Bone marrow (tissue), 2 donors: ENCODE data around the gene DNAH5.
"Not testable (repeated sequence)": the region's sequence is repeated elsewhere in the genome, so short reads cannot be mapped to it uniquely, and the experiment has no call there.

Source experiments
- DNase-seq, 2 donors: peaks; one replicate each; lab custom pipeline; 2025; lab: John Stamatoyannopoulos, UW

DNAH5 gene

GRCh38 chr5:13830536-13830935 is 114.0 kb downstream of the DNAH5 start:
- no peak for DNase-seq

DNA sequence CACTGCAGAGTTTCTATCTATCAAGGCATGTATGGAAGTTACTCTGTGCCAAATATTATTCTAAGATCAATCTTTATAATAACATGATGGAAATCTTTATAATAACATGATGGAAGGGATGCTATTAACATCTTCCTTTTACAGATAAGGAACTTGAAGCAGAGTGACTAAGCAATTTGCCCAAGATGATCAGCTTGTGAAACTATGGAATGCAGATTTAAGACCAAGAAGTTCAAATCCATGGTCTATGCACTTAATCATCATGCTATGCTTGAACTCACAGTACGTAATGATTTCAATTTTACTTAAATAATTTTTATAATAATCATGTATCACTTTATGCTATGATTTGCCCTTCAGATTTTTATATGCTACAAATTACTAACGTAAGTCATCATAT is 123.1 kb downstream of the DNAH5 start:
- DNase-seq: no peak

DNA sequence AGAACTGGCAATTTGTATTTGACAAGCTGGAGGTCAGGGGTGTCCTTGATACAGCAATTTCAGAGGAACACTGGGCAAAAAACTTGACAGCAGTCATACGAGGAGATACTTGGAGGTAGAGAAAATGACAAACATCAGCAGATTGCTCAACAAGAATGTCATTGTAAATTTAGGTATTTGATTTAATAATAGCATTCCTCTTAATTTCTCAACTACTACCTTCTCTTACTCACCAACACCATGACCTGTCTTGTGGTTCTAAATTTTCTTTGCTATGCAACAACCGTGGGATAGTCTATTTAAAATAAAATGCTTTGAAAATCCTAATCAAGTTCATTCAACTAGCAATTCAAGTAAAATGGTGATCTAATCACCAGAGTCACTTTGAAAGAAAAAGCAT is 128.4 kb downstream of the DNAH5 start:
- DNase-seq: no peak

- DNase-seq: no peak
These were observed 130.2 kb downstream of the DNAH5 start for GRCh38 chr5:13814301-13814700.

DNA sequence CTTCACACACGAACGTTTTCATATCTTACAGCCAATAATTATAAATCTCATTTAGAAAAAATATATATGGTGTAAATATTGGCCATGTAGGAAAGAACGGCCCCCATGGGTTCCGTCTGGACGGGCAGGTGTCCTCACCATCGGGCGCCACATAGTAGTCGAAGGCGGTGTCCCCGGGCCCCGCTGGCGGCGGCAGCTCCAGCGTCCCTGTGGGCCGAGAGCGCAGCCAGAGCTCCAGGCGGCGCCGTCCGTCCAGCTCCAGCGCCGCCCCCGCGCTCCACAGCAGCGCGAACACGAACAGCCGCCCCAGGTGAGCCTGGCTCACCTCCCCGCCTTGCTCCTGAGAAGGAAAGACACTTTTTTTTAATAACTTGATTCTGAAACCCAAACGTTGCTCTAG is 134.6 kb downstream of the DNAH5 start:
- no peak for DNase-seq

- no peak for DNase-seq
These were observed 140.2 kb downstream of the DNAH5 start for GRCh38 chr5:13804336-13804735.

GRCh38 chr5:13798569-13798968 is 145.9 kb downstream of the DNAH5 start:
- not testable (repeated sequence) for DNase-seq

- DNase-seq: no peak
These were observed 158.6 kb downstream of the DNAH5 start for GRCh38 chr5:13785781-13786415.

DNA sequence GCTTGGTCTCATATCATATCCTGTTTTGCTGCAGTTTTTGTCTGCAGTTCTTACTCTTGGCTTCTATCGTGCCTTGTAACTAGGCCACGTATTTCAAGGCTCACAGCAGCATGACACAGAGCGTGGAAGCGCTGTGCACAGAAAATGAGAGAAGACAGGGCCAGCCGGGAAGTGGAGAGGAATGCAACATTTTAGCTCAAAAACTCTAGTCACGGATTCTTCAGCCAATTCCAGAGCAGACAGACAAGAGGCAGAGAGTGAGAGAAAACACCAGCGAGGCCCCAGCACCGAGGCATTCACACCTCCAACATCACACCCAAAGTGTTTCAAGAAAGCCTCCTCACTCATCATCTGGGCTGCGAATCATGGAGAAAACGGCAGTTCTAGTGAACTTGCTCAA is 160.8 kb downstream of the DNAH5 start:
- DNase-seq: no peak

DNA sequence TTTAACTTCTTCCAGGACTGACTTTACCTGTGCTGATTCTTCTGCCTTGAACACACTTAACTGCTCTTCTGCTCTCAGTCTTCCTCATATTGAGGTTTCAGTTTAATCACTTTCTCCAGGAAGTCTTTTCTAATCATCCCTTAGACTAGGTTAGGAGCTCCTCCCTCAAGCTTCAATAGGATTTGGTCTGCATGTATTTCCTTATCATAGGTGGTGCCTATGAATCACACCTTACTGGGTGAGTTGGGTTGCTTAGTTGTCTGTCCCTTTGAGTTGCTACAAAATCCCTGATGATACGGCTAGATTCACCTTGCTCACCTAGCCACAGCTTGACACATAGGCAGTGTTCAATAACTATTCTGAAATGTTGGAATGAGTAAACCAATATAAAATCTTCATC is 164.4 kb downstream of the DNAH5 start:
- no peak for DNase-seq

- DNase-seq: no peak
These were observed 170.8 kb downstream of the DNAH5 start for GRCh38 chr5:13773649-13774048.

- no peak for DNase-seq
These were observed 173.4 kb downstream of the DNAH5 start for GRCh38 chr5:13771011-13771571.

GRCh38 chr5:13766236-13766635 is 178.3 kb downstream of the DNAH5 start:
- DNase-seq: no peak

GRCh38 chr5:13763719-13764118 is 180.8 kb downstream of the DNAH5 start:
- DNase-seq: no peak

GRCh38 chr5:13749766-13750165 is 194.7 kb downstream of the DNAH5 start:
- DNase-seq: no peak

DNA sequence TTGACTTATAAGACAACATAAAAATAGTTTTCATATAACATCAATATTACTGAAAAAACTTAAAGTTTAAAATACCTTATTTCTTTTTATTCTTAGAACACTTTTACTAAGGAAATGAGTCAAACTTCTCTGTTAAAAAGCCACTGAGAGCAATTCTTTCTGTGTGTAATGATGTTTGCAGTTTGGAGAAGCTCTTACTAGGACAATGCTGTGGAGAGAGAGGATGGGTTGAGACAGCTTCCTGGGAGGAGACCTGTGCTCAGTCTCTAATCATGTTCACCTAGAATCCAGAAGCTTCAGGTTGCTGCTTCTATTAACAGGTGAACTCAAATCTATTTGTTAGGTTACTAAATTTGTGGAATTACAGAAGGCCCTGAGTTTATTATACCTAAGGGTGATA is 198.5 kb downstream of the DNAH5 start:
- DNase-seq: no peak

DNA sequence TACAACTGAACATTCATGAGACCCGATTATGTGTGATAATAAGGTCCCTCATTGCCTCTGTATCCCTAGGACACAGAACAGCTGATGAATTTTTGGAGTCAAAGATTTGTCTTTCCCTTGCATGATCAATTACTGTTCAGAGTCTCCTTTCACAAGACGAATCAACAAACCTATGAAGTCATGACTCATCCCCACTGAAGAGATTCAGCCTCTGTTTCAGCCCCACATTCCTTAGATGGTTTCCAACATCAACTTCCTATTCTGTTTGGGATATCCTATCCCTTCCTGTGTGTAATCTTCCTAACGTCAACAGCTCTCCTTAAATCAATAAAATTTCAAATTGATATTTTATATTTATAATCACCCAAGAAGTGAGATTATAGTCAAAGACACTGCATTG is 199.0 kb downstream of the DNAH5 start:
- no peak for DNase-seq

DNA sequence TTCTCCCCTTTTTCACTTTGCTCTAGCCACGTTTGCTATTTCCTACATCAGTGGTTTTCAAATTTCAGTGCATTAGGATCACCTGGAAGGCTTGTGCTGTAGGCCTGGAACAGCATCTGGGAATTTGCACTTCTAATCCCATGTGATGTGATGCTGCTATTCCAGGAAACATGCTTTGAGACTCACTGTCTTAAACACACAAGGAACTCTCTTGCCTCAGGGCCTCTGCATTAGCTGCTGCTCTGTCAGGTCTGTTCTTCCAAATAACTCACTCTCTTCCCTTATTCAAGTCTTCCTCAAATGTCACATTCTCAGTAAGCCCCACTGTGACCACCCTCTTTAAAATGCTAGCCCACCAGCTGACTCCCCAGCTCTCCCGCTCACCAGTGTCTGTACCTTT is 204.0 kb downstream of the DNAH5 start:
- no peak for DNase-seq

GRCh38 chr5:13739479-13739878 is 205.0 kb downstream of the DNAH5 start:
- no peak for DNase-seq

DNA sequence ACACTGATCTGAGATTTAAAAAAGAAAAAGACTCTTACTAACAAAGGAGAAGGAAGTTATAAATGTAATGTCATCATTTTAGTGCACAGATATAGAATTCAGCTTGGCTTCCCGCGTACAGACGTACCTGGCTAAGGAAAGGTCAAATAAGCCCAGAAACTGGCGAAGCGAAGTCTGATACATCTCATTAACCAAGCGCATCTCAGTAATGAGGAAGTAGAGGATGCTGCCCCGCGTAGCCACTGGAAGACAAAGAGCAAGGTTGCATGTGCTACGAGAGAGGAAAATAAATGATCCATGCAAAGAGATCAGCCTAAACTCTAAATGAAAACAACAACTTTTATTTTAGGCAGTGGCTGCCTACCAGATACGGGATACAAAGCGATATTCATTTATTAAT is 208.8 kb downstream of the DNAH5 start:
- no peak for DNase-seq

- no peak for DNase-seq
These were observed 213.3 kb downstream of the DNAH5 start for GRCh38 chr5:13731121-13731628.

GRCh38 chr5:13708906-13709305 is 235.6 kb downstream of the DNAH5 start:
- DNase-seq: no peak

DNA sequence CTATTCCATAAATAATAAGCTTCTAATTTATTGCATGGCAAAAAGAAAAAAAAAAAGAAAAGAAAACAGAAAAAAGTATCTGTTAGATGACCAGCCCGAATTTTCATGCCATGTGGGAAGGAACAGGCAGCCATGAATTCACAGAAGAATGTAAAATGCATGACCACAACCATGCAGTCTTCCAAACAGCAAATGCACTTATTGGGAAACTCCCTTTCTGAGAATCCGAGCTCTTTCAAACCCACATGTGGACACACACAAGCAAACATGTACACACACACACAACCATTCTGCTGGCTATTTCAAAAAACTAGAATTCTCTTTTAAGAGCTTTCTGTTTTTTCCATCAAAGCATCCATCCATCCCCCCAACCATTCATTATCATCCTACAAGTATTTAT is 236.1 kb downstream of the DNAH5 start:
- DNase-seq: no peak

- DNase-seq: no peak
These were observed 240.1 kb downstream of the DNAH5 start for GRCh38 chr5:13704396-13704795.
